ENCODE data around the gene TLL1.

DNA sequence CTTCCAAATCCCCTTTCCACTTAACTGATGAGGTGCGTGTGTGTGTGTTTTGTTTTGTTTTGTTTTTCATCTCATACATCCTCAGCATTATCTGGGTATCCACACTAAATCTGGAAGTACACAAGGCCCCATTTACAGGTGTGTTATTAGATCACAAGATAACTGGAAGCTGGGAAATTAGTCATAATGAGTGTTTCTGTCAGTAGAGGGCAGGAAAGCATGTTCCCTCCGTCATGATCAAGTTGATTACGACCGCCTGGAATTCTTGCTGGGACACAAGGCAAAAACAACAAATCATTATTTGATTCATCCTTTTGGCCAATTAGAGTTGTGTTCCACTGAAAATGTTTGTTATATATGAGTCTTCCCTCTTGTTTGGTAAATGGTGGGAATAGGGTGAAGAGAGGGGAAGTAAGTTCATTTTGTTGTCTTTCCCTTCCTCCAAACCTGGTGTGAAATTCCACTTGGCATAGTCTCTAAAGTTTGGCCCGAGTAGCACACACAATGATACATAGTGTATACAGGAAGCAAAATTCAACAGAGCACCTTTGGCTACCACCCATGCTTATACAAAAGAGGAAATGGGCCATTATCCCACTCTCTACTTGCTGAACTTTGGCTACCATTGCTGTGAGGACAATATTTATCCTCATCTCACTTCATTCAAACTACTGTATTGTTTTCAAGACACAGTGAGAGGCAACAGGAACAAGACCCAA, 33.3 kb upstream of the TLL1 start:
- TF ChIP-seq POLR2A (IDR thresholded peaks at IDR 0.05) (no peak), CTCF (IDR thresholded peaks at IDR 0.05) (no peak)

All from body of pancreas (tissue), 4 donors.